HTR-8/SVneo (cell line): ENCODE data around the gene ARMH3.
A peak's percentile ranks its signal among the peaks of the same experiment; 100 is the strongest.
"Not testable (repeated sequence)": the region's sequence is repeated elsewhere in the genome, so short reads cannot be mapped to it uniquely, and the experiment has no call there.

Experiments
- DNase-seq: peaks from one replicate; pipeline ENCODE4 v3.0.0; 2011; ENCODE audit warnings: low spot score, mixed read lengths; ENCODE audit not compliant: insufficient read length
- FAIRE-seq: peaks from 2 replicates; lab custom pipeline; 2011; peaks lifted over from hg19 to GRCh38; lab: Jason Lieb, UNC

Gene ARMH3

DNA sequence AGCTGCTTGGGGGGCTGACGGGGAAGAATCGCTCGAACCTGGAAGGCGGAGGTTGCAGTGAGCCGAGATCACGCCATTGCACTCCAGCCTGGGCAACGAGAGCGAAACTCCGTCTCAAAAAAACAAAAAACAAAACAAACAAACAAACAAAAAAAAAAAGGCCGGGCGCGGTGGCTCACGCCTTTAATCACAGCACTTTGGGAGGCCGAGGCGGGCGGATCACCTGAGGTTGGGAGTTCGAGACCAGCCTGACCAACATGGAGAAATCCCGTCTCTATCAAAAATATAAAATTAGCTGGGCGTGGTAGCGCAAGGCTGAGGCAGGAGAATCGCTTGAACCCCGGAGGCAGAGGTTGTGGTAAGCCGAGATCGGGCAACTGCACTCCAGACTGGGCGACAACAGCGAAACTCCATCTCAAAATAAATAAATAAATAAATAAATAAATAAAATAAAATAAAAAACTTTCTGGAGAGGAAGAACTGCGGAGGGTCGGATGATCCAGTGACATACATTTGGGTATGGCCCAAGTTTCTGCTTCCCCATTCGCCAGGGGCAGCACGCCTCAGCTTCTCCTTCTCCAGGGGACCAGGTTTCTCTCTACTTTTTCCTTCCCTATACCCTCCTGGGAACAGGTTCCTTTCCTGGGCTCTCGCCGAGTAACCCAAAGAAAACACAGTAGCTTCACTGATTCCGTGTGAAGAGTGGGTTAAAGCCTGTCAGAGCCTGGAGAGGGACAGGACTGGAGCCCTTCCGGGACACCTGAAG, 909 bp downstream of the ARMH3 start:
- not testable (repeated sequence) for FAIRE-seq, DNase-seq

DNA sequence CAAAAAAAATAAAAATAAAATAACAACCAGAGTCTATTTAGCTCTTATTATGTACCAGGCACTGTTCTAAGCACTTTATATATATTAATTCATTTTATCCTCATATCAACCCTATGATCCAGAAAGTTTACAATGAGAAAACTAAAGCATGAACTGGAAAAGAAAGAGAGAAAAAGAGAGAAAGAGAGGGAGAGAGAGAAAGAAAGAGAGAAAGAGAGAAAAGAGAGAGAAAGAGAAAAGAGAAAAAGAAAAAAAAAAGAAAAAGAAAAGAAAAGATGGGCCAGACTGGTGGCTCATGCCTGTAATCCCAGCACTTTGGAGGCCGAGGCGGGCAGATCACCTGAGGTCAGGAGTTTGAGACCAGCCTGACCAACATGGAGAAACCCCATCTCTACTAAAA, 9.9 kb downstream of the ARMH3 start:
- no peak for FAIRE-seq
- DNase-seq = no peak

DNA sequence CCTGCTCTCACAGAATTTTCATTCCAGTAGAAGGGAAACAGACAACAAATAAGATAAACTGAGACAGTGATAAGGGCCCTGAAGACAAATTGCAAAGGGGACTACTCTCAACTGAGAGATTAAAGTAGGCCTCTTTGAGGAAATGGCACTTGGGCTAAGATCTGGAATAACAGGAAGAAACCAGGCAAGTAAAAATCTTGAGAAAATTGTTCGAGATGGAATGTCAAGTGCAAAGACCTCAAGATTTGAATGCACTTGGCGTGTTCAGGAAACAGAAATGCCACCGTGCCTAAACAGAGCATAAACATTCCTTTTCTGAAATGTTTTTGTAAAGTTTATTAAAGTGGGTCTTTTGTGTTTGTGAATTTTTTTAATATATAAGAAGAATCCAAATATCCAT, 10.7 kb downstream of the ARMH3 start:
- DNase-seq (no peak), FAIRE-seq (no peak)

DNA sequence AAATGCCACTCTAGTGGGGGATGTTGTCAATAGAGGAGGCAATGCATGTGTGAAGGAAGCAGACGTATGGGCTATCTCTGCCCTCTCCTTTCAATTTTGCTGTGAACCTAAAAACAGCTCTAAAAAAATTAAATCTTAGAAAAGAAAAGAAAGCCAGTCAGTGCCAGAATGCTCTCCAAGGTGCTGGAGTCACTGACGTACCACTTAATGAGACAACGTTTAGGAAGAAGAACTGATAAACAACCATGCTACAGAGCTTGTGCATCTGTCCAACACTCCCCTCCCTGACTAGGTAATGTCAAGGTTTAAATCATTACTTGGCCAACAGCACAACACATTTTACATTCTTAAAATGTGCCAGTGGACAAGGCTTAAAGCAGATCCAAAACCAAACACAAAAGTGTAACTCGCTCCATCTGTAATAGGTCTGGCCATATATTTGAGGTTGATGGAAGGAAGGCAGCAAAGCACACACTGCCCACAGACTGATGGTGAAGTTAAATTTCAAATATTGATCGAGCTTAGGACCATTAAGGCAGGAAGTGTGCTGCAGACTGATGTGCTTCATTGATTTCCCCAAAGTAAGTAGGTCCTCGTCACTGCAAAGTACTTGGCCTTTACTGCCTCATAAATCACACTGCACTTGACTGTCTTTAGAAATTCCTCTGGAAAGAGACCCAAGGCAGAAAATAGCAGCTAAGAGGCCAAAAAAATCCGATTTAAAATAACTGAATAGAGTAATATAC, 15.5 kb downstream of the ARMH3 start:
- no peak for DNase-seq
- no peak for FAIRE-seq

DNA sequence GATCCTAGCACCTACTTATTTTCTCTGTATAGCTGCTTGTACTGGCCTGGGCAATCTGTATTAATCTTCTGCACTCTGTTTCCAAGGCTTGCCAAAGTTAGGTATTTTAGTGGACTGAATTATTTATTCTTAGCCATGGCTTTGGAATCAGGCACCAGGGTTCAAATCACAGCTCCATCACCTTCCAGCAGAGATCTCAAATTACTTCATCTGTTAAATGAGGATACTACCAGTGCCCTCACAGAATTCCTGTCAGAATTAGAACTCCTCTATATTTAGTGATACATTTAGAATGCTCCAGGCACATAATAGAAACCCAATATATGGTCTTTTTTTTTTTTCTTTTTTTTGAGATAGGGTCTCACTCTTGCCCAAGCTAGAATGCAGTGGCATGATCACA, 17.6 kb downstream of the ARMH3 start:
- FAIRE-seq = no peak
- no peak for DNase-seq

DNA sequence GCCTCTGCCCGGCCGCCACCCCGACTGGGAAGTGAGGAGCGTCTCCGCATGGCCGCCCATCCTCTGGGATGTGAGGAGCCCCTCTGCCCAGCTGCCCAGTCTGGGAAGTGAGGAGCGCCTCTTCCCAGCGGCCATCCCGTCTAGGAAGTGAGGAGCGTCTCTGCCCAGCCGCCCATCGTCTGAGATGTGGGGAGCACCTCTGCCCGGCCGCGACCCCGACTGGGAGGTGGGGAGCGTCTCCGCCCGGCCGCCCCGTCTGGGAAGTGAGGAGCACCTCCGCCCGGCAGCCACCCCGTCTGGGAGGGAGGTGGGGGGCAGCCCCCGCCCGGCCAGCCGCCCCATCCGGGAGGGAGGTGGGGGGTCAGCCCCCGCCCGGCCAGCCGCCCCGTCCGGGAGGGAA, 20.2 kb downstream of the ARMH3 start:
- DNase-seq = not testable (repeated sequence)

DNA sequence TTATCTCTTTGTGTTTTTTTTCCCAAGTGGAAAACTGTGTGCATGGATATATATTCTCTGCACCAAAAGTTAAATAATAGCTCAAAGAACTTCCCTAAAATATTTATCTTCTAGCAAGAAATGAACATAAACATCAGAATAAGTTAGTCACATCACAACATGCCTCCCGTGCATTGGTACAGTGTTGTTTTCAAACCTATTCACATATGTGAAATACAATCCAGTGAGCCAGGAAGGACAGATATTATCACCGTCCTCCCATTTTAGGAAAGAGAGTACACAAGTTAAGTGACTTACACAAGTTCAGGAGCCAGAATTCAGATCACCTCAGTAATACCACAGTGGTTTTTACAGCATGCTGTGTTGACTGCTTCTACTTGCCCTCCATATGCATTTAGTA, 22.2 kb downstream of the ARMH3 start:
- DNase-seq (no peak), FAIRE-seq (no peak)

More for the DNA sequence above, 20.2 kb downstream of the ARMH3 start:
- not testable (repeated sequence) for FAIRE-seq

DNA sequence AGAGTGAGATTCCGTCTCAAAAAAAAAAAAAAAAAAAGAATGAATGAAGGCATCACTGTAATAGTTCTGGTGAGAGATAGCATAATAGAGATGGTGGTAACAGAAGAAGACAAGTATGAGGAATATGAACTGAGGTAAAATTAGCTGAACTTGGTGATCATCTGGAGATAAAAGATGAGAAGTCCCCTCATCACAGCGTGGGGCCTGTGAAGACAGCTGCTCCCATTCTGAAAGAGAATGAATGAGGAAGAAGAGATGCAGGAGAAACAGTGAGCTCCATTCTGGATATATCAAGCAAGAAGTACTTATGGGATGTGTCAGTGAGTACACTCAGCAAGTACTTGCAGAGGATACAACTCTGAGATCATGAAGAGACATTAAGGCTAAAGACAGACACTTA, 28.7 kb downstream of the ARMH3 start:
- DNase-seq = no peak
- FAIRE-seq = no peak

DNA sequence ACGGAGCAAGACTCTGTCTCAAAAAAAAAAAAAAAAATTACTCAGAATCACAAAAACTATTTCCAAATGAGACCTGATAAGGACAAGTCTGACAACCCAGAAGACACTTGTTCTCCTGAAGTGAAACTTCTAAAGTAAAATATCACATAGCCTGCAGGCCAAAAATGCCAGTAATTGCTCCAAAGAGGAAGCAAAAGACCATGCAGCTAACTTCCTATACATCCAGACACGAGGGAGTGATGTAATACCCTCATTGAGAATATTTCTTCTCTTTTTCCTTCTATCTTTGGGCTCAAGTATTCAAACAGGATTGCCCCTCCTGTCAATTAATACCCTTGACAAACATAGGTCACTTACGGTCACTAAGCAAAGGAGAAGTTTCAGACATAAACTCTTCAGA, 31.2 kb downstream of the ARMH3 start:
- FAIRE-seq = no peak
- DNase-seq = no peak

DNA sequence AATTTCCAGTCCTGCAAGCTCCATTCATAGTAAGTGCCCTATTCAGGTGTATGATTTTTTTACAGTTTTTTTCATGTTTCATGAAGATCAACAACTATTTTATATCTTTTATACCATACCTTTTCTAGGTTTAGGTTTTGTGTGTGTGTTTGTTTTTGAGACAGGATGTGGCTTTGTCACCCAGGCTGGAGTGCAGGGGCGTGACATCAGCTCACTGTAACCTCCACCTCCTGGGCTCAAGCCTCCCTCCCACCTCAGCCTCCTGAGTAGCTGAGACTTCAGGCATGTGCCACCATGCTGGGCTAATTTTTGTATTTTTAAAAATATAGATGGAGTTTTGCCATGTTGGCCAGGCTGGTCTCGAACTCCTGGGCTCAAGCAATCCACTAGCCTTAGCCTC, 35.0 kb downstream of the ARMH3 start:
- FAIRE-seq (no peak), DNase-seq (no peak)

DNA sequence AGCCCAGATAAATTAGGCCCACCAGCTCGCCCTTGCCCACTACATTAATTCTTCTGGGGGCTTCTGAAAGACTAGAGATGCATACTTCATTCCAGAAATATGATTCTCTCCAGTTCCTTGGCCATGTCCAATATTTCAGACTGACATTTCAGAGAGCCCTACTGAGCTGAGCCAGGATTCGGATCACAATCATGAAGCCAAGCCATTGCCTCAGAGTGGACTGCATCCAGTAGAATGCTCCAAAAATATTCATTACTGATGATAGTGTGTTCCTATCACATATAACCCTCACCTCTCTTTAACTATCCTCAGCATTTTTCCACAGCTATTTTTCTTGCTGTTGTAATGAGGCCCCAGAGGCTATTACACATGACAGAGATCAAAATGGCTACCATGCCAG, 38.7 kb downstream of the ARMH3 start:
- FAIRE-seq (no peak), DNase-seq (no peak)

DNA sequence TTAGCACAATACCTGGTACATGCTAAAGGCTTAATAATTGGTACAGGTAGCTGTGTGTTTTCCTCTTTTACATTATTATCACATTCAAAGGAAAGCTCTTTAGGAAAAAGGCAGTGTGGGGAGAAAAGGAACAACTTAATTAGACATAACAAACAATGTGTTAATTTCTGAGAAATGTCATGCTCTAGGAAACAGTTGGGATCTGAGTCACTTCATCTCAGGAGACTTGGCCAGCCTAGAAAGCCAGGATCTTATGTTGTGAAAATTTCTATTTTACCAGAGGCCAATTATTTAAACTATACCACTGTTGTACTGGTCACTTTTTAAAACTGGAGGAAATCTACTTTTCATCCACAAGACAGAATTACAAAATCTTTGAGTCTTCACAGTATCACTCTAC, 39.6 kb downstream of the ARMH3 start:
- FAIRE-seq (no peak), DNase-seq (no peak)

DNA sequence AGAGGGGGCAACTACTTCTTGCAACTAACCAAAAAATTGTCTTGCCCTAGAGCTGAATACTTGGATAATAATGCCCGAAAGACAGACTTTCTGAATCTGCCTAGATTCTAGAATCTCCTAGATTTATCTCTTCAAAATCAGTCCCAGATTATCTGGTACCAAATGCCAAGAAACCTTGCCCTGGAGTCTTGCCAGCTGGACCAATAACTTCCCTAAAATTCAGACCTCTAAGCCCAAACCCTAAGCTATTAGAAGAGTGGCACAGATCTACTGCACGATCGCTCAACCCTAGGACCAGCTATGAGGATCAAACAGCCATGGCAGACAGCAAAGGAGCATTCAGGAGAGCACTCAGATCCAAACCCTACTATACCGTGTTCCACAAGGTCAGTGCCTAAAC, 45.0 kb downstream of the ARMH3 start:
- no peak for DNase-seq
- FAIRE-seq = no peak

DNA sequence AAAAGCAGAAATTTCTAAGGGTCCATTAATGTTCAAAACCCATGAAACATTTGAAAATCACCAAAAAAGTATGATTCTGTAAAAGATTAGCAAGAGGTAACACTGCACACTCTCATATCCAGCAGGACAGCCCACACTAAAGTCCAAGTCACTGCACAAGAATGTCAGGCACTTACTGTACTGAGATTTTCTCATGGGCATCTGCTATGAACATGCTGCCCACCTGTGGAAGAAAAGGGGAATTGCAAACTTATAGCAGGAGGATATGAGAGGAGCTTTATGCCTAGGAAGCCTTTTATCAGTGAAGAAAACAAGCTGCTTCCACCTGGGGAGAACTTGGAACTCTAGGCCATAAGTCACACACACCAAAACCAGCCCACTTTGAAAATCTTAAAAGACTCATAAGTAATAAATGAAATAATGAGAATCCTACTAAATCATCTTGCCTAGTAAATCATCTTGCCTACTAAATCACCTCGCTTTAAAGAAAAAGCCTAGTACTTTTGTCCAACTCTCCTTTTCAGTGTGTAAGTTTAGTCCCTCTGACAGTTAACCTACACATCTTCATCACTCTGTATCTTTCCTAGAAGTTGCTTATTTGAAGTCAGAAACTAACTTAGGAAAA, 46.1 kb downstream of the ARMH3 start:
- peak; percentile 83 for DNase-seq
- peak; percentile 79 for FAIRE-seq

DNA sequence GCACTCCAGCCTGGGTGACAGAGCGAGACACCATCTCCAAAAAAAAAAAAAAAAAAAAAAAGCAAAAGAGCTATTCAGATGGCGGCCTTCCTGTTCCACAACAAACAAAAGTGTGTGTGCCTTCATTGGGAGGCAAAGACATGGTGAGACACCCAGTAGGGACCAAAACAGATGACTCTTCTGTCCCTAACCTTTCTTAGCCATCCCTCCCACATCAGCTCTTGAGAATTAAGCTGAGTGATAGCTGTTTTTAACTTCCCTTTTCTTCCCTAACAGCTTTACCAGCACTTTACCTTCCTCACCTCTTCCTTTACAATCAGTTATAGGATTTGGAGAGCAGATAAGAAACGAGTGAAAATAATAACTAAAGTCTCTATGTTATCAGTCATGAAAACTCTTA, 48.2 kb downstream of the ARMH3 start:
- no peak for DNase-seq
- no peak for FAIRE-seq

DNA sequence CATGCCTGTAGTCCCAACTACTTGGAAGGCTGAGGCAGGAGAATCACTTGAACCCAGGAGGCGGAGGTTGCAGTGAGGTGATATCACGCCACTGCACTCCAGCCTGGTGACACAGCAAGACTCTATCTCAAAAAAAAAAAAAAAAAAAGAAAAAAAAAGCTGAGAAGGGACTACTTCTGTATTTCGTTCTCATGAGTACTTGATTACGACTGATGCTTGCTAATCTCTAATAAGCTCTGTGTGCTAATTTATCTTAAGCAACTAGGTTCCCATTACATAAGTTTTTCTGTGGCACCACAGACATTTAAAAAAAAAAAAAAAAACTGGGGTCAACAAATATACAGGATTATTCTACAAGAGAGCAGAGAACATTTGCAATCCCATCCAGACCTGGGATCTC, 48.9 kb downstream of the ARMH3 start:
- not testable (repeated sequence) for DNase-seq, FAIRE-seq

DNA sequence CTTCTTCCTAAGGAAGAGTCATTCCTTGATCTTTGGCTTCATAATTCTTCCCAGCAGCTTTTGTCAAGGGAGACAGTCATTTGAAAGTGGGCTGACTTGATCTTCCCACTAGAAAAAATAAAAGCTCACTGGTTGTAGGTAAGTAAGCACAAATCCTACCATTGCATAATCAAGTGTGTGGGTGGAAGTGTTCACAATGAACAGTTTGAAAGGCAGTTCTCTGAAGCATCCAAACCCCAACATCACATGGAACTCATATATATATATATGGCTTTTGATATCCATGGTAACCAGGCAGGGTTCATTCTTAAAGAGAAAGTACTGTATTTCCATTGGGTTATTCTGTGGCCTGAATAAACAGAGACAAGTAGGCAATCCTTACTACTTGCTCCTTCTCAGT, 51.6 kb downstream of the ARMH3 start:
- FAIRE-seq = no peak
- no peak for DNase-seq

DNA sequence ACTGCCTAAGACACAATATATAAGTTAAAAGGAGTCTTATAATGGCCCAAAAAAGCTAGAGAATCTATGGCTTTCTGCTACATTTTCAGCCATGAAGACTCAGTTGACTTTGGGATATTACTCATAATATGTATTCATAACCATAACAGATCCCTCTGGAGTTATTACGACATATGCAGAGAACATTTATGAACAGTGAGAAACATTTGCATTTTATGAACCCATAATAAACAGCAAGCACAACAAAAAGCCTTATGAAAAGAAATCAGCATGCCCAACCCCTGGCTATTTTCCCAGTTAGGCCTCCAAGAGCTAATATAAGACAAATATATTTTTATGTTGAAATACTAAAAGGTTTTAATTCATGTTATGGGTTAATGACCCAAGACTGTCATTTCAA, 52.4 kb downstream of the ARMH3 start:
- DNase-seq (no peak), FAIRE-seq (no peak)

DNA sequence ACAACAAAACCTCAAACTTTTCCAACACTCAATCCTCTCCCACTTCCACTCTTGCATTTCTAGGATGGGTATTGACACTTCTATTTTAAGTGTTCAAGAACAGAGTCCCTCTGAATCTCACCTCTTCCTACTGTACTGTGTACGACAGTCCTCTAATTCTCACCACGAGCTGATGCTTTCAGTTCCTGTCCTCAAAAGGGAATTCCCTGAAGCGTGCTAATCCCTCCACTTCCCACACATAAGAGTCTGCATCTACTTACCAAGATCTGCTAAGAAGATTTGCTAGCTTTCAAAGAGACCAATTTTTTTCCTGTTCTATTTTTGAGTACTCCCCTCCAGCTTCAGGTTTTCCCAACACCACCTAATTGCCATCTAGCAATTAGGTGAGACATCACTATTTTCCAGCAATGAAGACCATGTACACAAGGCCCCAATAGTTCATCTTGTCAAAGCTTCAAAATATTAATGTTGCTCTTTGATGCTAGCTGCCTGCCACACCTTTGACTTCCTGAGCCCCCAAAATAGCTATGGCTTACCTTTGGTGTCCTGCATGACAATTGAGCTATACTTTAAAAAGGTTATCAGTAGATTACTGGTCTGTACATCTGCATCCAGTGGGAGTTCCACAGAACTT, 54.4 kb downstream of the ARMH3 start:
- FAIRE-seq (no peak), DNase-seq (no peak)

DNA sequence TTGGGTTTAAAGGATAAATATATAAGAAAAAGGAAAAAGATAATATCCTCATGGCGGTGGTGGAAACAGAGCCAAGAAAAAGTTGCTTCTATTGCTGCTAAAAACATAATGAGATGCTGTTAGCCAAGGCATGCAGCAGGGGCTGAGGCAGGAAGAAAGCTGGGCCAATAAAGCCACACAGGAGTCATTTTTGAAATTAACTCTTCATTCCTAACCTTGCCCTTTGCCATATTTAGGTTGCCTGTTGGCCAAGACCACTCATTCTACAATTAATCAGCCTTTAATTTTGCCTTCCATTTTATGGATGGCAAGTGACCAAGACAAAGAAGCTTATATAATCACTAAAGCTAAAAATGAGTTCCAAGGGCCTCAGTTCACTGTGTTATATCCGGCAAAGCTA, 58.2 kb downstream of the ARMH3 start:
- DNase-seq = no peak
- FAIRE-seq = no peak
